LNCaP clone FGC (cell line): ENCODE measurements around the gene CNOT6.
"Not testable (repeated sequence)": the region's sequence is repeated elsewhere in the genome, so short reads cannot be mapped to it uniquely, and the experiment has no call there.

Source experiments
- DNase-seq: peaks from one replicate; pipeline ENCODE4 v3.0.0-alpha.2; 2011; ENCODE audit warnings: low read depth
- H3K4me3 ChIP-seq: 2 replicates; pipeline ENCODE4 v1.5.1; 2011; ENCODE audit warnings: mild to moderate bottlenecking, low read depth, low read length, control low read depth
- CTCF ChIP-seq: IDR thresholded peaks from 2 replicates; pipeline ENCODE4 v1.5.1; 2012; ENCODE audit warnings: mild to moderate bottlenecking; ENCODE audit not compliant: control insufficient read depth, insufficient read depth; ENCODE audit errors: extremely low read depth

The CNOT6 gene

GRCh38 chr5:180463216-180463900, 30.8 kb upstream of the CNOT6 start:
- TF ChIP-seq CTCF, result no peak
- DNase-seq, result no peak
- no peak overlapping the region for H3K4me3 ChIP-seq

DNA sequence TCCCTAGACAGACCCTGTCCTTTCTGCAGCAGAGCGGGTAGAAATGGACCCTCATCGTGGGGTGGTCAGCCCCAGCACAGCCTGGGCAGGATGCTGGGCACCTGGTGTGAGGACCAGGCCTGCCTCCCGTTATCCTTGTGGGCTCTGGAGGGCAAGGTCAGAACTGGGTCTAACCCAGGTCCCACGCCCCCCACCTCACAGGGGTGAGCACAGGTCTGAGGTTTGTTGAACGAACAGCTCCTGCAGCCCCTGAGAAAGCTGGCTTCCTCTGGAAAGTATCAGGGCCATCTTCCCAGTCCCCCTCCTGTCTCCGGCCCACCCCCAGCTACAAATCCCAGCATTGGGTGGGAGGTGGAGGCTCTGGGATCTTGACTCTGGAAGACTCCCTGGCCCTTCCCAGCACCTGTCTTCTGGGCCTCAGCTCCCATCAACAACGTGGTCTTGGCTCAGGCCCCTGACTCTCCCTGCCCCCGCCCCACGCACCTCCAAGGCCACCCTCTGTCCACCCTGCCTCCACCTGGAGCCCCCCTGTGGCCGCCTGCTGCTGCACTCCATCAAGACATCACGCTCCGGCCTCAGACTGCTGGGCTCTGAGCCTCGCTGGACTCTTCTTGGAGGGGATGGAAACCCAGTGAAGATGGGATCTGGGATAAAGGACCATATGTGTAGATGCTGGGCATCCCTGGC, 30.1 kb upstream of the CNOT6 start:
- H3K4me3 ChIP-seq, result no peak overlapping the region
- TF ChIP-seq CTCF, result 0 out of 2 replicates have a peak, but pooled peaks have one; percentile 1
- DNase-seq, result no peak

DNA sequence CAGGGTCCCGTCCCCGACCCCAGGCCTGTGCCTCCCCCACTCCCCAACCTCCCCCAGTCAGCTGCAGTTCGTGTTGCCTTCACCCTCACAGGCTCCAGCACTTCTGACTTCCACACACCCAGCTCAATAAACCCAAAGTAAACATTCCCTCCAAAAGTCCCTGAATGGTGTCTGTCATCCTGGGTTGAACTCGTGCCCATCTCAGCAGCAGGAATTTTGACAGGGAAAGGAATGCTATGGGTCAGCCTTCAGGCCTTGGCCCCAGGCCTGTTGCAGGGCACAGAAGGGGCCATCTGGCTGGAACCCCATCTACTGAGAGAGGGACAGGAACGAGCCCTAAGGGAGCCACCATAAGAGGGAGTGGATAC, 29.6 kb upstream of the CNOT6 start:
- no peak overlapping the region for H3K4me3 ChIP-seq
- TF ChIP-seq CTCF, result no peak
- no peak for DNase-seq

- not testable (repeated sequence) for H3K4me3 ChIP-seq, DNase-seq
Measured at GRCh38 chr5:180465052-180465451, 29.1 kb upstream of the CNOT6 start.

DNA sequence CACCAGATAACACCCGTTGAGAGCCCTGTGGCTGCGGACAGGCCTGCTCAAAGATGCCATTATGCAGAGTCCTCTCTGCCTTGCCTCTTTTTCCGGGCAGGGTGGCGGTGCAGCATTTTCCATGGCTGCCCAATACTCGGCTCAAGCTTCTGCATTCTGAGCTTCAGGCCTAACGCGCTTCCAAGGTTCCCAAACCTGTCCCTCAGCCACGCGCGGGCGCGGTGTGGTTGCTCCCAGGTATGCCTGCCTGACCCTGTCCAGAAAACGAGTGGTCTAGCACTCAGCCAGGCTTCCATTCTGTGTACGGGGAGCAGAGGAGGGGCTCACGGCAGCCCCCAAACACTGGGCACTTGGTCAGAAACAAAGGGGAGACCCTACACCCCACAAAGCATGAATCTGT, 27.9 kb upstream of the CNOT6 start:
- DNase-seq, result no peak
- no peak for TF ChIP-seq CTCF
- no peak overlapping the region for H3K4me3 ChIP-seq

- H3K4me3 ChIP-seq, result no peak overlapping the region
- no peak for DNase-seq
- TF ChIP-seq CTCF, result no peak
Measured at GRCh38 chr5:180467028-180467975, 26.9 kb upstream of the CNOT6 start.
